ENCODE results near the gene ROPN1L. TPM values are rescaled to one million over a fixed set of nuclear protein-coding genes. Genes with fewer than 3 reads are reported as not detected.

The ROPN1L gene
- total and polyA plus RNA-seq, 10 of the 15 experiments (the other 5 are each of a cell fraction or from before 2014, with no cell fraction given): 0.07 to 0.38 (median 0.22) TPM; not detected in 6

- TF ChIP-seq ZNF592 (IDR thresholded peaks at IDR 0.05) (no peak), TAF1 (IDR thresholded peaks at IDR 0.05; ENCODE audit: borderline replicate concordance, low read depth, low read length) (no peak), KLF5 (IDR thresholded peaks at IDR 0.05; ENCODE audit: partially characterized antibody) (no peak)
- TF ChIP-seq, protein P1, sequence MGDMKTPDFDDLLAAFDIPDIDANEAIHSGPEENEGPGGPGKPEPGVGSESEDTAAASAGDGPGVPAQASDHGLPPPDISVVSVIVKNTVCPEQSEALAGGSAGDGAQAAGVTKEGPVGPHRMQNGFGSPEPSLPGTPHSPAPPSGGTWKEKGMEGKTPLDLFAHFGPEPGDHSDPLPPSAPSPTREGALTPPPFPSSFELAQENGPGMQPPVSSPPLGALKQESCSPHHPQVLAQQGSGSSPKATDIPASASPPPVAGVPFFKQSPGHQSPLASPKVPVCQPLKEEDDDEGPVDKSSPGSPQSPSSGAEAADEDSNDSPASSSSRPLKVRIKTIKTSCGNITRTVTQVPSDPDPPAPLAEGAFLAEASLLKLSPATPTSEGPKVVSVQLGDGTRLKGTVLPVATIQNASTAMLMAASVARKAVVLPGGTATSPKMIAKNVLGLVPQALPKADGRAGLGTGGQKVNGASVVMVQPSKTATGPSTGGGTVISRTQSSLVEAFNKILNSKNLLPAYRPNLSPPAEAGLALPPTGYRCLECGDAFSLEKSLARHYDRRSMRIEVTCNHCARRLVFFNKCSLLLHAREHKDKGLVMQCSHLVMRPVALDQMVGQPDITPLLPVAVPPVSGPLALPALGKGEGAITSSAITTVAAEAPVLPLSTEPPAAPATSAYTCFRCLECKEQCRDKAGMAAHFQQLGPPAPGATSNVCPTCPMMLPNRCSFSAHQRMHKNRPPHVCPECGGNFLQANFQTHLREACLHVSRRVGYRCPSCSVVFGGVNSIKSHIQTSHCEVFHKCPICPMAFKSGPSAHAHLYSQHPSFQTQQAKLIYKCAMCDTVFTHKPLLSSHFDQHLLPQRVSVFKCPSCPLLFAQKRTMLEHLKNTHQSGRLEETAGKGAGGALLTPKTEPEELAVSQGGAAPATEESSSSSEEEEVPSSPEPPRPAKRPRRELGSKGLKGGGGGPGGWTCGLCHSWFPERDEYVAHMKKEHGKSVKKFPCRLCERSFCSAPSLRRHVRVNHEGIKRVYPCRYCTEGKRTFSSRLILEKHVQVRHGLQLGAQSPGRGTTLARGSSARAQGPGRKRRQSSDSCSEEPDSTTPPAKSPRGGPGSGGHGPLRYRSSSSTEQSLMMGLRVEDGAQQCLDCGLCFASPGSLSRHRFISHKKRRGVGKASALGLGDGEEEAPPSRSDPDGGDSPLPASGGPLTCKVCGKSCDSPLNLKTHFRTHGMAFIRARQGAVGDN (IDR thresholded peaks at IDR 0.05): no peak
- TF ChIP-seq, protein P2, sequence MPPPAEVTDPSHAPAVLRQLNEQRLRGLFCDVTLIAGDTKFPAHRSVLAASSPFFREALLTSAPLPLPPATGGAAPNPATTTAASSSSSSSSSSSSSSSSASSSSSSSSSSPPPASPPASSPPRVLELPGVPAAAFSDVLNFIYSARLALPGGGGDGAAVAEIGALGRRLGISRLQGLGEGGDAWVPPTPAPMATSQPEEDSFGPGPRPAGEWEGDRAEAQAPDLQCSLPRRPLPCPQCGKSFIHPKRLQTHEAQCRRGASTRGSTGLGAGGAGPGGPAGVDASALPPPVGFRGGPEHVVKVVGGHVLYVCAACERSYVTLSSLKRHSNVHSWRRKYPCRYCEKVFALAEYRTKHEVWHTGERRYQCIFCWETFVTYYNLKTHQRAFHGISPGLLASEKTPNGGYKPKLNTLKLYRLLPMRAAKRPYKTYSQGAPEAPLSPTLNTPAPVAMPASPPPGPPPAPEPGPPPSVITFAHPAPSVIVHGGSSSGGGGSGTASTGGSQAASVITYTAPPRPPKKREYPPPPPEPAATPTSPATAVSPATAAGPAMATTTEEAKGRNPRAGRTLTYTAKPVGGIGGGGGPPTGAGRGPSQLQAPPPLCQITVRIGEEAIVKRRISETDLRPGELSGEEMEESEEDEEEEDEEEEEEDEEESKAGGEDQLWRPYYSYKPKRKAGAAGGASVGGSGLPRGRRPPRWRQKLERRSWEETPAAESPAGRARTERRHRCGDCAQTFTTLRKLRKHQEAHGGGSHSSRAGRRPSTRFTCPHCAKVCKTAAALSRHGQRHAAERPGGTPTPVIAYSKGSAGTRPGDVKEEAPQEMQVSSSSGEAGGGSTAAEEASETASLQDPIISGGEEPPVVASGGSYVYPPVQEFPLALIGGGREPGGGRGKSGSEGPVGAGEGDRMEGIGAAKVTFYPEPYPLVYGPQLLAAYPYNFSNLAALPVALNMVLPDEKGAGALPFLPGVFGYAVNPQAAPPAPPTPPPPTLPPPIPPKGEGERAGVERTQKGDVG (CRISPR knock-in tag; IDR thresholded peaks at IDR 0.05): no peak
Measured at GRCh38 chr5:10447041-10447440, 5.4 kb downstream of the ROPN1L start (continued).

Data from GM12878 (cell line).